SU-DHL-6 (cell line): ENCODE results near the gene BOLL.

ENCODE experiments used
- H2AFZ ChIP-seq: fragments of 200-600 bp; sonication (generic); 2 replicates; pipeline ENCODE4 v1.6.1; 2014; ENCODE audit warnings: low read depth, mild to moderate bottlenecking, moderate library complexity, mixed read lengths, antibody characterized with exemption, low read length; ENCODE audit not compliant: severe bottlenecking
- H3F3A ChIP-seq: fragments of 200-600 bp; shearing (Covaris generic); 2 replicates; pipeline ENCODE4 v1.6.0; 2016; ENCODE audit warnings: antibody characterized with exemption, mild to moderate bottlenecking; ENCODE audit not compliant: insufficient read depth
- H3K27ac ChIP-seq: fragments of 200-600 bp; sonication (generic); 2 replicates; pipeline ENCODE4 v1.5.1; 2016; ENCODE audit warnings: low read depth, mild to moderate bottlenecking, low read length, moderate library complexity, mixed read lengths
- H3K27me3 ChIP-seq: fragments of 200-600 bp; sonication (generic), shearing (Covaris generic); 2 replicates; pipeline ENCODE4 v1.6.0; 2014; ENCODE audit warnings: mild to moderate bottlenecking, low read length
- H3K36me3 ChIP-seq: fragments of 200-600 bp; sonication (generic); 2 replicates; pipeline ENCODE4 v1.6.1; 2014; ENCODE audit warnings: mild to moderate bottlenecking, low read length, mixed read lengths
- H3K4me2 ChIP-seq: fragments of 300-600, 200-600 bp; shearing (Covaris generic), sonication (generic); 2 replicates; pipeline ENCODE4 v1.6.0; 2014; ENCODE audit warnings: low read length, low read depth, mild to moderate bottlenecking; ENCODE audit not compliant: poor library complexity, severe bottlenecking
- H3K4me3 ChIP-seq: fragments of 200-600 bp; sonication (generic); 2 replicates; pipeline ENCODE4 v1.5.1; 2014; ENCODE audit warnings: antibody characterized with exemption, low read length, mild to moderate bottlenecking, mixed read lengths; ENCODE audit not compliant: insufficient read depth, poor library complexity, severe bottlenecking
- H3K79me2 ChIP-seq: fragments of 200-600 bp; sonication (generic); 2 replicates; pipeline ENCODE4 v1.6.1; 2014; ENCODE audit warnings: mild to moderate bottlenecking, low read length, moderate library complexity; ENCODE audit not compliant: insufficient read depth
- H3K9ac ChIP-seq: fragments of 200-600 bp; sonication (generic); 2 replicates; pipeline ENCODE4 v1.7.0; 2014; ENCODE audit warnings: mild to moderate bottlenecking, low read length
- H3K9me2 ChIP-seq: fragments of 200-600 bp; sonication (generic); replicated peaks from 2 replicates; pipeline ENCODE4 v1.6.1; 2014; ENCODE audit warnings: low read length; ENCODE audit not compliant: insufficient read depth
- H3K9me3 ChIP-seq: fragments of 200-600 bp; sonication (generic); 2 replicates; pipeline ENCODE4 v1.6.1; 2014; ENCODE audit warnings: low read length, mixed read lengths; ENCODE audit not compliant: insufficient read depth
- H4K20me1 ChIP-seq: fragments of 200-600 bp; sonication (generic); 2 replicates; pipeline ENCODE4 v1.6.1; 2014; ENCODE audit warnings: low read depth, mild to moderate bottlenecking, antibody characterized with exemption, low read length, moderate library complexity, mixed read lengths
- CTCF ChIP-seq: fragments of 200-600 bp; sonication (generic); IDR thresholded peaks from one replicate; pipeline ENCODE4 v1.5.1; 2017; ENCODE audit warnings: antibody characterized with exemption, mild to moderate bottlenecking, low read length, moderate library complexity; ENCODE audit not compliant: insufficient read depth, poor library complexity, severe bottlenecking
- EZH2phosphoT487 ChIP-seq: fragments of 200-600 bp; sonication (generic), shearing (Covaris generic); conservative IDR thresholded peaks from 2 replicates; pipeline ENCODE4 v1.6.1; 2018; ENCODE audit warnings: mild to moderate bottlenecking, antibody characterized with exemption, low read length, moderate library complexity, mixed read lengths

BOLL gene

GRCh38 chr2:197801033-197801432, 15.9 kb upstream of the BOLL start:
- H3K27ac ChIP-seq: no peak overlapping the region
- no peaks in the 10 kb centered on the region for H3K79me2 ChIP-seq
- no peaks in the 10 kb centered on the region for H3F3A ChIP-seq
- TF ChIP-seq EZH2phosphoT487: no peak
- no peaks in the 10 kb centered on the region for H3K9me3 ChIP-seq
- no peaks in the 10 kb centered on the region for H4K20me1 ChIP-seq
- no peaks in the 10 kb centered on the region for H3K27me3 ChIP-seq
- H3K4me2 ChIP-seq: no peak overlapping the region
- H3K9me2 ChIP-seq: no peaks in the 10 kb centered on the region
- no peak overlapping the region for H3K9ac ChIP-seq
- H3K36me3 ChIP-seq: no peaks in the 10 kb centered on the region
- no peak overlapping the region for H2AFZ ChIP-seq
- no peak overlapping the region for H3K4me3 ChIP-seq

DNA sequence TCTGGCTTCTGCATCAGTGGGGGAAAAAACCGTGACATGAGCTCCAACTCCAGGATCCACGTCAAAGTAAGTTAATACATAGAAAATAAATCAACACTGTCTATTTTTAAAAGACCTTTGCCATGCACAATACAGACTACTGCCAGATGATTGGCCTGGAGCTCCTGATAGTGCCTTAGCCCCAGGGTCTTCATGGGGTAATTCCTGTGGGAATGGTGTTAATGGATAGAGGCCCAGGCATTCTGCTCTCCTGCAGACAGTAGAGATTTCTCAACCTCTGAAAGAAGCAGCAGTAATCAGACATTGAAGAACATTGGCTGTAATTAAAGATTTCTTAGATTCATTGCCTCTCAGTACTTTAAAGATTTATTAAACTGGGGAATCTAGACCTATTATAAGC, 15.0 kb upstream of the BOLL start:
- Histone ChIP-seq H3K27ac (no peak overlapping the region), H3K4me3 (no peak overlapping the region), H3K9me3 (no peaks in the 10 kb centered on the region), H3K9ac (no peak overlapping the region), H3F3A (no peaks in the 10 kb centered on the region), H3K36me3 (no peaks in the 10 kb centered on the region), H4K20me1 (no peaks in the 10 kb centered on the region), H3K4me2 (no peak overlapping the region), H3K27me3 (no peaks in the 10 kb centered on the region), H2AFZ (no peak overlapping the region), H3K9me2 (no peaks in the 10 kb centered on the region), H3K79me2 (no peaks in the 10 kb centered on the region)
- TF ChIP-seq CTCF (no peak), EZH2phosphoT487 (no peak)

DNA sequence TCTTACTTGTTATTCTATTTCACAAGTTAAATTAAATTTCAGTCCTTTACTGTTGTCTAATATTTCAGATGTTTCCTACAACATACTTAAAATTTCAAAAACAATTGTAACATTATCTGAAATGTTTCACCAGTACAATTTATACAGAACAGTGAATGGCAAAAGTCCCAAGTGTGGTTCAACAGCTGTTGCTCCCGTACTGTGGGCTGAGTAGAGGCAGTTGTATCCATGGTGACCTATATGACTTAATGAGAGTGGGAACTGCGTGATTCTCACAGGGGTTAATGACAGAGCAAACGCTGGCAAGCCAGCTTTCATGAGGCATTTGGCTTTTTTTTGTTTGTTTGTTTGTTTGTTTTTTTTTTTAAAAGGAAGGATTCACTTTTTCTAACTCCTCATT, 13.9 kb upstream of the BOLL start:
- Histone ChIP-seq H3K9me3 (no peaks in the 10 kb centered on the region), H4K20me1 (no peaks in the 10 kb centered on the region), H3K36me3 (no peaks in the 10 kb centered on the region), H3K4me2 (no peak overlapping the region), H2AFZ (no peak overlapping the region), H3K4me3 (no peak overlapping the region), H3K9me2 (no peaks in the 10 kb centered on the region), H3K27ac (no peak overlapping the region), H3K79me2 (no peaks in the 10 kb centered on the region), H3K27me3 (no peaks in the 10 kb centered on the region), H3F3A (no peaks in the 10 kb centered on the region), H3K9ac (no peak overlapping the region)
- TF ChIP-seq CTCF (no peak), EZH2phosphoT487 (no peak)

- TF ChIP-seq EZH2phosphoT487 (no peak), CTCF (no peak)
- Histone ChIP-seq H3K9ac (no peak overlapping the region), H2AFZ (no peak overlapping the region), H3K9me3 (no peaks in the 10 kb centered on the region), H3K27ac (no peak overlapping the region), H3K27me3 (no peaks in the 10 kb centered on the region), H3K4me3 (no peak overlapping the region), H4K20me1 (no peaks in the 10 kb centered on the region), H3K79me2 (no peaks in the 10 kb centered on the region), H3K4me2 (no peak overlapping the region), H3K36me3 (no peaks in the 10 kb centered on the region), H3K9me2 (no peaks in the 10 kb centered on the region), H3F3A (no peaks in the 10 kb centered on the region)
Observed at GRCh38 chr2:197798187-197798586, 13.1 kb upstream of the BOLL start.
